IgD-negative memory B cell (primary cell): ENCODE measurements around the gene FAAP100. TPM values are rescaled to one million over a fixed set of nuclear protein-coding genes. Genes with fewer than 3 reads are reported as not detected.
"Not testable (repeated sequence)": the region's sequence is repeated elsewhere in the genome, so short reads cannot be mapped to it uniquely, and the experiment has no call there.

Experiments used
- H3K27ac Mint-ChIP-seq, 3 donors: one replicate each; pipeline ENCODE4 v1.8.0; 2020 to 2022; ENCODE audit warnings: mild to moderate bottlenecking in 3 of 3, mixed read lengths in 3 of 3, moderate library complexity in 1 of 3
- H3K27me3 Mint-ChIP-seq: one replicate; pipeline ENCODE4 v1.8.0; 2021; ENCODE audit warnings: mixed read lengths
- H3K36me3 Mint-ChIP-seq: one replicate; pipeline ENCODE4 v1.8.0; 2020; ENCODE audit warnings: mild to moderate bottlenecking, mixed read lengths
- H3K4me1 Mint-ChIP-seq, 3 donors: one replicate each; pipeline ENCODE4 v1.8.0; 2020 to 2022; ENCODE audit warnings: mixed read lengths in 3 of 3, mild to moderate bottlenecking in 1 of 3
- H3K4me3 Mint-ChIP-seq, 4 donors: one replicate each; pipeline ENCODE4 v1.8.0; 2020 to 2022; ENCODE audit warnings: mild to moderate bottlenecking in 4 of 4, mixed read lengths in 4 of 4, moderate library complexity in 3 of 4
- H3K9me3 Mint-ChIP-seq, 3 donors: one replicate each; pipeline ENCODE4 v1.8.0; 2020 to 2021; ENCODE audit warnings: mixed read lengths in 3 of 3, mild to moderate bottlenecking in 1 of 3
- polyA plus RNA-seq: library from polyadenylated mRNA; unstranded; fragments of 300-500 nt; fragmentation: Illumina TruSeq; gene quantifications from one replicate; pipeline ENCODE4 v1.2.3, GENCODE V29; 2021

The FAAP100 gene
- polyA plus RNA-seq, 1 donor from 2014 or later = 25.6 TPM

DNA sequence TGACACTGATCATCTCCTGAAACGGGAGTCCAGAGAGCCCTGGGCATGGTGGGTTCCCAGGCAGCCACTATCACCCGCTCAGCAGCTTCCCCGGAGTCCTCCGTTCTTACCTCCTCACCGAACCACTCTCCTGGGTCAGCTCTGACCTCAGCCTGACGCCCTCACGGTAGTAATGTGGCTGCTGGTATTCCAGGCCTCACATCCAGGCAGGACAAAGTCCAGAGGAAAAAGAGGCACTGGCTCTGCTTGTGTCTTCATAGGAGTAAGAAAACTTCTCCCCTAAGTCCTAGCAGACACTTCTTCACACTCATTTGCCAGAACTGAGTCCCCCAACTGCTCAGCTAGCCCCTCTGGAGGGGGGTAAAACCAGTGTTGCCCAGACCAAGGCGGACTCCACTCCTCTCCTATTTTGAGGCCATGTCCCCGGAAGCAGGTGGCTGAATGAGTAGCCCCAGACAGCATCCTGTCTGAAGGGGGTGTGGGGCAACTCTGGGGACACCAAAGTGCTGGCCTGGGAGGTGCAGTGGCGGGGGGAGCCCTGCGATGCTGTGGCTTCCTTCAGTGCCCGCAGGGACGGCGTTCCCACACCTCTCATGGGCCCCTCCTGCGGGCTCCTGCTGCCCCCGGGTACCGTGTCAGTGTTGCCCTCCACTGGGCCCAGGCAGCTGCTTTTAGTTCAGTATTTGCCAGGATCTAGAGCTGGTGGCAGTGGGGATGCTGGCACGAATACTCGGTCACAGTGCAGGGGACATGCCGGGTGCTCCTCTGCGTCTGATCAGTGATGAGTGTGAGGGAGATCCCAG lies 18.6 kb downstream of the FAAP100 start:
- Mint-ChIP-seq H3K4me1 (peaks cover 0 to 13% (median 8%) of the 10 kb centered on the region in 3 donors), H3K27ac (peak overlapping the region in 1 of 3 donors; percentile 59), H3K27me3 (peaks cover 8% of the 10 kb centered on the region), H3K36me3 (no peaks in the 10 kb centered on the region), H3K4me3 (no peak overlapping the region), H3K9me3 (no peaks in the 10 kb centered on the region)

GRCh38 chr17:81532490-81533287 lies 19.5 kb downstream of the FAAP100 start:
- Mint-ChIP-seq H3K27ac (no peak overlapping the region), H3K4me3 (no peak overlapping the region), H3K9me3 (no peaks in the 10 kb centered on the region), H3K36me3 (no peaks in the 10 kb centered on the region), H3K4me1 (peaks cover 0 to 10% (median 8%) of the 10 kb centered on the region in 3 donors), H3K27me3 (peaks cover 3% of the 10 kb centered on the region)

- not testable (repeated sequence) for H3K36me3 Mint-ChIP-seq, H3K4me1 Mint-ChIP-seq, H3K9me3 Mint-ChIP-seq, H3K27me3 Mint-ChIP-seq, H3K27ac Mint-ChIP-seq, H3K4me3 Mint-ChIP-seq
Measured at GRCh38 chr17:81531998-81532404, 20.2 kb downstream of the FAAP100 start.

DNA sequence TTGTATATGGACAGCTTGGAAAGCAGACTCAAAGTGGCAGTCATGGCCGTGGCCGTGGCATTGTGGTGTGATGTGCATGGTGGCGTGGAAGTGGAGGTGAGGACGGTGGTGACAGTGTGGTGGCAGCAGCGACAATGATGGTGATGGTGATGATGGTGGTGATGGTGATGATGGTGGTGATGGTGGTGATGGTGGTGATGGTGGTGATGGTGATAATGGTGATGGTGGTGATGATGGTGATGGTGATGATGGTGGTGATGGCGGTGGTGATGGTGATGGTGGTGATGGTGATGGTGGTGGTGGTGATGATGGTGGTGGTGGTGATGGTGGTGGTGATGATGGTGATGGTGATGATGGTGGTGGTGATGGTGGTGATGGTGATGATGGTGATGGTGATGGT lies 21.1 kb downstream of the FAAP100 start:
- not testable (repeated sequence) for H3K36me3 Mint-ChIP-seq, H3K4me3 Mint-ChIP-seq, H3K27ac Mint-ChIP-seq, H3K9me3 Mint-ChIP-seq, H3K27me3 Mint-ChIP-seq, H3K4me1 Mint-ChIP-seq

- no peaks in the 10 kb centered on the region for H3K27me3 Mint-ChIP-seq
- H3K4me1 Mint-ChIP-seq = peaks cover 0 to 7% (median 4%) of the 10 kb centered on the region in 3 donors
- no peaks in the 10 kb centered on the region for H3K9me3 Mint-ChIP-seq
- no peak overlapping the region for H3K27ac Mint-ChIP-seq
- no peak overlapping the region for H3K4me3 Mint-ChIP-seq
- no peaks in the 10 kb centered on the region for H3K36me3 Mint-ChIP-seq
Measured at GRCh38 chr17:81529437-81529803, 22.7 kb downstream of the FAAP100 start.

GRCh38 chr17:81528651-81529436 lies 23.3 kb downstream of the FAAP100 start:
- Mint-ChIP-seq H3K27ac (no peak overlapping the region), H3K9me3 (no peaks in the 10 kb centered on the region), H3K4me3 (no peak overlapping the region), H3K36me3 (no peaks in the 10 kb centered on the region), H3K4me1 (peaks cover 0 to 5% (median 3%) of the 10 kb centered on the region in 3 donors), H3K27me3 (no peaks in the 10 kb centered on the region)

DNA sequence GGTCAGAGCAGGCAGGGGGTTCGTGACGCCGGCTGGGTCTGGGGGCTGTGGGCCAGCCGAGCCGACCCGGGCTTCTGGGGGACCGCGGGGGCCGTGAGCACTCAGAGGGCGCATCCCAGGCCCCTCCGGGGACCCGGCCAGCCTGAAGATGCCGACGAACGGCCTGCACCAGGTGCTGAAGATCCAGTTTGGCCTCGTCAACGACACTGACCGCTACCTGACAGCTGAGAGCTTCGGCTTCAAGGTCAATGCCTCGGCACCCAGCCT lies 23.8 kb downstream of the FAAP100 start:
- Mint-ChIP-seq H3K9me3 (no peaks in the 10 kb centered on the region), H3K27ac (no peak overlapping the region), H3K4me3 (no peak overlapping the region), H3K4me1 (peaks cover 0 to 3% (median under 1%) of the 10 kb centered on the region in 3 donors), H3K27me3 (no peaks in the 10 kb centered on the region), H3K36me3 (no peaks in the 10 kb centered on the region)

DNA sequence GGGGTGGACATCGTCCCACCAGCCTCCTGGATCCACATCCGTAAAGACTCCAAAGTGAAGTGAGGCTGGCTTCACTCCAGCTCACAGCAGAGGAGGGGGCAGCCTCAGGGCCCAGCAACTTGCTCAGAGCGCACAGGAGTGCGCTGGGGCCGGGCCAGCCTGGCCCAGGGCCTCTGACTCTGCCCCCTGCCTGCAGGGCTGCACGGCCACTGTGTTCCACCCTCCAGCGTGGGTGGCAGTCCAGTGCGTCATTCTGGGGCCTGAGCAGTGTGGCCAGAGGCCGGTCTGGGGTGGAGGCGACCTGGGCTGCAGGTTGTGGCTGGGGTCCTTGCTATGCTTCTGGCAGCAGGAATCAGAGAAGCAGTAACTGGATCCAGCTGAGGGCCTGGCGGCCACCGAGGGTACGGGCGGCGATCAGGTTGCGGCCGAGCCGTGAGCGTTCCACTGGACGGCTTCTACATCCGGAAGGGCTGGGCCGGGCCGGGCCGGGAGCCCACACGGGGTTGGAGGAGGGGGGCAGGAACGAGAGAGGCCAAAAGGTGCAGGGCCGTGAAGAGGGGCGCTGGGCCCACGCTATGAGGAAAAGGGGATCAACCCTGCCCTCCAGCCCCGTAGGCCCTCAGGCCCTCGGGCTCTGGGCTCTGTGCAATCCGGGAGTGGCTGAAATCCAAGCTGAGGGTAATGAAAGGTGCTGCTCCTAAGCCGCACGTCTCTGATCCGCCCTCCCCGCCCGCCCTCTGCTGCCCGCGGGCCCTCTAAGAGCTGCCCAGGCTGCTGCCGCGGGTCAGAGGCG lies 24.4 kb downstream of the FAAP100 start, which contains the start of gene FSCN2:
TSS of gene FSCN2 (plus strand) at position 787 of the 793 bp plus-strand sequence. CDS start 155 bp downstream, outside the sequence.
- no peaks in the 10 kb centered on the region for H3K9me3 Mint-ChIP-seq
- no peaks in the 10 kb centered on the region for H3K36me3 Mint-ChIP-seq
- no peaks in the 10 kb centered on the region for H3K4me1 Mint-ChIP-seq
- no peak within 1 kb of the TSS for H3K27ac Mint-ChIP-seq
- H3K27me3 Mint-ChIP-seq = no peaks in the 10 kb centered on the region
- no peak within 1 kb of the TSS for H3K4me3 Mint-ChIP-seq

GRCh38 chr17:81526662-81527571 lies 25.2 kb downstream of the FAAP100 start:
- H3K27me3 Mint-ChIP-seq = no peaks in the 10 kb centered on the region
- H3K4me3 Mint-ChIP-seq = no peak overlapping the region
- H3K36me3 Mint-ChIP-seq = no peaks in the 10 kb centered on the region
- H3K4me1 Mint-ChIP-seq = no peaks in the 10 kb centered on the region
- peak overlapping the region in 1 of 3 donors; percentile 35 for H3K27ac Mint-ChIP-seq
- no peaks in the 10 kb centered on the region for H3K9me3 Mint-ChIP-seq

GRCh38 chr17:81524865-81525159 lies 27.3 kb downstream of the FAAP100 start:
- H3K27me3 Mint-ChIP-seq = no peaks in the 10 kb centered on the region
- peaks cover 4 to 7% (median 6%) of the 10 kb centered on the region in 3 donors for H3K4me1 Mint-ChIP-seq
- peak overlapping the region in 1 of 4 donors; percentile 48 for H3K4me3 Mint-ChIP-seq
- H3K27ac Mint-ChIP-seq = peak overlapping the region in 1 of 3 donors; percentile 47
- no peaks in the 10 kb centered on the region for H3K36me3 Mint-ChIP-seq
- H3K9me3 Mint-ChIP-seq = no peaks in the 10 kb centered on the region

DNA sequence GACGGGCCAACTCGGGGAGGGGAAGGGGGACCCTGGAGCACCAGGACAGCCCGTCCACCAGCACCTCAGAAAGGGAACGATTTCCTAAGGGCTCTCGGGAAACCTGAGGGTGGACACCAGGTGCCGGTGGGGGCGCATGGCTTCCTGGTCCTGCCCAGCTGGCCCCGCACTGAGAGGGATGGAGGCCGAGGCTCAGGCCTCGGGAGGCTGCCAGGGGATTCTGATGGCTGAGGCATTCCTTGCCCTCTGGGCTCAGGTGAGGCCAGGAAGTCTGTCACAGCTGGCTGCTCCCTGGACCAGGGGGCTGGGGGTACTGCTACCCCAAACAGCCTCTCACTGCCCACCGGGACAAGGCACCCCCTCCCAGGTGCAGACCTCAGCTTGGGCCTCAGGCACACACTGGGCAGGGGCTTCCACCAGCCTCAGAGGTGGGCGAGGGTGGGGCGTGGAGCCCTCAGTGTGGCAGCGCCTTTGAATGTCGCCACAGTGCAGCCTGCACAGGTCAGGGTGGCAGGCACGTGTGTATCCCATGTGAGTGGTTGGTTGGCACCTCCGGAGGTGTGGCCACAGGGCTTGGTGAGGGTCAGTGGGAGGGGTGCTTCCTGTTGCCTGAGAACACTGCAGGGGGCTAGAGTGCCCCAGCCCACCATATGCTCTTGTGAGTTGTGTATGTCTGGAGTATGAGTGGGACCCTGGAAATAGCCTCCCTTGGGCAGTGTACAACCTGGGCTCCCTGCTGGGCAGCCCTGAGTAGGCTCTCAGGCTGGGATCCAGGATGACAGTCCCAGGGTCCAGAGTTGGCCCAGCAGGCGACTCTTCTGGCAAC lies 27.9 kb downstream of the FAAP100 start:
- Mint-ChIP-seq H3K4me3 (peak overlapping the region in 1 of 4 donors; percentile 48), H3K36me3 (no peaks in the 10 kb centered on the region), H3K27me3 (no peaks in the 10 kb centered on the region), H3K9me3 (no peaks in the 10 kb centered on the region), H3K4me1 (peaks cover 4 to 7% (median 6%) of the 10 kb centered on the region in 3 donors), H3K27ac (peak overlapping the region in 1 of 3 donors; percentile 47)

- Mint-ChIP-seq H3K36me3 (no peaks in the 10 kb centered on the region), H3K27ac (no peak overlapping the region), H3K4me3 (peak overlapping the region in 1 of 4 donors; percentile 32), H3K27me3 (no peaks in the 10 kb centered on the region), H3K9me3 (no peaks in the 10 kb centered on the region), H3K4me1 (peaks cover 4 to 9% (median 6%) of the 10 kb centered on the region in 3 donors)
Measured at GRCh38 chr17:81523402-81524038, 28.6 kb downstream of the FAAP100 start.
